Rectal smooth muscle tissue (tissue), 1 donor: ENCODE results near the gene KAT7.

ENCODE experiments used
- H3K27ac ChIP-seq: one replicate; pipeline ENCODE4 v1.7.0; 2013; ENCODE audit warnings: low read depth, low read length, inconsistent platforms
- H3K27me3 ChIP-seq: one replicate; pipeline ENCODE4 v1.7.0; 2013; ENCODE audit warnings: low read length; ENCODE audit not compliant: control insufficient read depth, insufficient read depth
- H3K36me3 ChIP-seq: one replicate; pipeline ENCODE4 v1.7.0; 2013; ENCODE audit warnings: low read length; ENCODE audit not compliant: control insufficient read depth, insufficient read depth
- H3K4me1 ChIP-seq: one replicate; pipeline ENCODE4 v1.7.0; 2013; ENCODE audit warnings: low read length; ENCODE audit not compliant: control insufficient read depth, insufficient read depth
- H3K4me3 ChIP-seq: one replicate; pipeline ENCODE4 v1.7.0; 2013; ENCODE audit warnings: low read length
- H3K9ac ChIP-seq: one replicate; pipeline ENCODE4 v1.7.0; 2013; ENCODE audit warnings: low read length

KAT7 gene

DNA sequence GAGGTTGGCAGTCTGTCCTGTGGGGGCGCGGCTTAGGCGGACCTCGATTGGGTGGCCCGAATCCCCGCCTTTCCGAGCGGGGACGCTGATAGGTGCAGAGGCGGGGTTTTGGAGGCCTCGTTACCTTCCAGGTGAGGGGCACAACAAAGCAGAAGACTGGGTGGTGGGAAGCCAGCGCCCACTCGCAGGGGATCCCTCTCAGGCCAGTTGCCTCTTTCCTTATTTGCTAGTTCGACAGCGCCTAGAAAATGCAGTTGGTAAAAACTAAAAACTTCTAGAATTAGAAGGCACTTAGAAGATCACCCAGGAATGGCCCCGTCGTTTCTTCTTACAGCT lies 730 bp downstream of the KAT7 start:
- Histone ChIP-seq H3K9ac (no peak overlapping the region), H3K27ac (no peak overlapping the region), H3K36me3 (peaks cover 8% of the 10 kb centered on the region), H3K4me3 (peak overlapping the region; percentile 78), H3K27me3 (no peaks in the 10 kb centered on the region), H3K4me1 (peaks cover 11% of the 10 kb centered on the region)

DNA sequence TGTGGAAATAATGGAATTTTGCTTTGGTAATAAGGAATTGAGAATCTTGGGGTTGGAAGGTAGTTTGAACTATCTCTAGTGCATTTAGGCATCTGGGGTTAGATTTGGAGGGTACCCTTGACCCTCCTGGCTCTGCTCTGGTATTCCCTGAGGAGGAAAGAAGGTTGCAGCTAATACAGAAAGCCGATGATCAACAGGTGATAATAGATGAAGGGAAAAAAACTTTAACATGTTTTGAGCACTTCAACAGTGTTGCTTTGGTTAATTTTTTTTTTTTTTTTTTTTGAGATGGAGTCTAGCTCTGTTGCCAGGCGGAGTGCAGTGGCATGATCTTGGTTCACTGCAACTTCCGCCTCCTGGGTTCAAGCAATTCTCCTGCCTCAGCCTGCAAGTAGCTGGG lies 4.8 kb downstream of the KAT7 start:
- Histone ChIP-seq H3K27me3 (no peaks in the 10 kb centered on the region), H3K4me1 (peaks cover 8% of the 10 kb centered on the region), H3K36me3 (peaks cover 20% of the 10 kb centered on the region)

DNA sequence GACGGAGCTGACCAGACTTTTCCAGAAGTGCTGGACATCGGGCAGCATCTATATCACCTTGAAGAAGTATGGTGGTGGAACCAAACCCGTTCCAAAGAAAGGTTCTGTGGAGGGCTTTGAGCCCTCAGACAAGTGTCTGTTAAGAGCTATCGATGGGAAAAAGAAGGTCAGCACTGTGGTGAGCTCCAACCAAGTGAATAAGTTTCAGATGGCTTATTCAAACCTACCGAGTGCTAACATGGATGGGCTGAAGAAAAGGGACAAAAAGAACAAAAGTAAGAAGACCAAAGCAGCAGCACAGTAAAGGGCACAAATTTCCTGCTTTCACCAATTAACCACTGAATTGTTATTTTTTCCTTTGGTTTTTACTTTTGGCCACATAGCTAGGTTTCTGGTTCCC lies 6.9 kb downstream of the KAT7 start:
- peaks cover 34% of the 10 kb centered on the region for H3K36me3 ChIP-seq
- no peaks in the 10 kb centered on the region for H3K27me3 ChIP-seq
- no peak overlapping the region for H3K4me3 ChIP-seq
- H3K9ac ChIP-seq: no peak overlapping the region
- no peak overlapping the region for H3K27ac ChIP-seq
- no peaks in the 10 kb centered on the region for H3K4me1 ChIP-seq

More for the DNA sequence above, 4.8 kb downstream of the KAT7 start:
- H3K4me3 ChIP-seq: no peak overlapping the region
- no peak overlapping the region for H3K9ac ChIP-seq
- no peak overlapping the region for H3K27ac ChIP-seq

DNA sequence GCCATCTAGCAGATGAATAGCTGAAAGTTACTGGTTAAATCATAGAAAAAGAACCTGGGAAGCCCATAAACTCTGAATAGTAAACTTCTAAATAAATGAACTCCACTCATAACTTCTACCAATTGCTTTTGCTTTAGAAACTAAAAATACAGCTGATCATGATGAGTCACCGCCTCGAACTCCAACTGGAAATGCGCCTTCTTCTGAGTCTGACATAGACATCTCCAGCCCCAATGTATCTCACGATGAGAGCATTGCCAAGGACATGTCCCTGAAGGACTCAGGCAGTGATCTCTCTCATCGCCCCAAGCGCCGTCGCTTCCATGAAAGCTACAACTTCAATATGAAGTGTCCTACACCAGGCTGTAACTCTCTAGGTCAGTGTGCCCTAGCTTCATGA lies 9.7 kb downstream of the KAT7 start:
- H3K4me1 ChIP-seq: no peaks in the 10 kb centered on the region
- H3K27ac ChIP-seq: no peak overlapping the region
- no peak overlapping the region for H3K9ac ChIP-seq
- no peak overlapping the region for H3K4me3 ChIP-seq
- peaks cover 30% of the 10 kb centered on the region for H3K36me3 ChIP-seq
- no peaks in the 10 kb centered on the region for H3K27me3 ChIP-seq

DNA sequence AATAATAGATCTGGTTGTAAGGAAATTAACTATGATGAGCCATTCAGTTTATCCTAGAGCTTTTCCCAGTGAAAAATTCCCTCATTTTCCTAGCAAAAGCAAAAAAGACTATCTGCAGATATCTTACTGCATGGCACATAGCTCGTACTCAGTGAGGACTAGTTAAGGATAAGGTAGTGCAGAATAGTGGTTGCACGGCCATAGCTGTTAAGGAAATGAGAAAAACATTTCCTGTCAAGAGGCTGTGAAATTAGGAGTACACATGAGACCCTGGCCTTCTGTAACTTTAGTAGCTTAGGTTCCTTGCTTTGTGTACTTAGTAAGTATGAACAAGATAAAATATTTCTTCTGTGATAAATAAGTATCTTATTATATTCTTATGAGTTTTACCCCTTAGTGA lies 10.3 kb downstream of the KAT7 start:
- Histone ChIP-seq H3K36me3 (peaks cover 30% of the 10 kb centered on the region), H3K27me3 (no peaks in the 10 kb centered on the region), H3K4me1 (no peaks in the 10 kb centered on the region), H3K4me3 (no peak overlapping the region), H3K9ac (no peak overlapping the region), H3K27ac (no peak overlapping the region)

DNA sequence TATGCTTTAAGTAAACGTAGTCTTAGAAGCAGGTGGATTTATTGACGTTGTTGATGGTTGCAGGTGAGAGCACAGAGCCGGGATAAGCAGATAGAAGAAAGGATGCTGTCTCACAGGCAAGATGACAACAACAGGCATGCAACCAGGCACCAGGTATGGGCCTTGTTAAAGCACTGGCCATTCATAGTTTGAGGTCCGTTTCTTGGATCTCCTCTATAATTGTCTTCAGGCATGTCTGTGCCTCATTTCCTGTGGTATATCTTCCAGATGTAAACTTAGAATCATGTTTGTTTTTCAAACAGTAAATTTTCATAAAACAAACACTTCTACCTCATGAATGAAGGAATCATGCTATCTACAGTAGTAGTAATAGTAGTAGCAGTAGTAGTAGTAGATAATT lies 20.6 kb downstream of the KAT7 start:
- peaks cover 21% of the 10 kb centered on the region for H3K36me3 ChIP-seq
- H3K27me3 ChIP-seq: no peaks in the 10 kb centered on the region

DNA sequence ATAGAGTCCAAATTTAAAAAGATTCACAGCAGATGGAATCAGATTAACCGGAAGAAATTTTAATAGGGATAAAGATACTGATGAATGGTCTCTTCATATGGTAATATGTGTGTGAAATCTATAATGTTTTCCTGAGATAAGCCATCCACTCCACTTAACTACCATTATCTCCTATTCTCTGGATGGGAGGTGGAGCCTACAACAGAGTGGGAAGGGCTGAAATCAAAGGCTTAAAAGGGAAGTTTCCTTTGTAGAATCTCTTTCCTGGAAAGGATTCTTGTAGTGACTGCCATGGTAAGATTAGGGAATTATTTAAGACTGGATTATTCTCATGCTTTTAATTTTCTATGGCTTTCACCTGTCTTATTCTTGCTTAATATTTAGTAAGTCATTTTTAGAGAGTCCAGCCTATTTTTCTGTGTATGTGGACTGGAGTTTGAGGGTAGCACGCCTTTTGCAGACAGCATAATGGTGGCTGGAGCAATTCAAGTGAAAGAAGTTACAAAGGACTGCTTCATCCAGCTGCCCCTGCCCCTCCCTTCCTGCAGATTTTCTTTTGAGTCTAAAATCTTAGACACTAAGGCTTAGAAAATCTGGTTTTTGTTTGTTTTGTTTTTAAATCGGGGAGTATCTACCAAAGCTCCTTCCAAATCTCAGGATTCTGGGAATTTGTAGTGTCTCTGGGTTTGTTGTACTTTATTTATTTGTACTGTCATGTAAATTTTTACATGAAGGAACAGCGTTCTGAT lies 26.5 kb downstream of the KAT7 start:
- Histone ChIP-seq H3K27me3 (no peaks in the 10 kb centered on the region), H3K9ac (no peak overlapping the region), H3K27ac (no peak overlapping the region), H3K4me3 (no peak overlapping the region), H3K4me1 (no peaks in the 10 kb centered on the region), H3K36me3 (peaks cover 22% of the 10 kb centered on the region)

More for the DNA sequence above, 20.6 kb downstream of the KAT7 start:
- H3K27ac ChIP-seq: no peak overlapping the region
- H3K4me3 ChIP-seq: no peak overlapping the region
- no peaks in the 10 kb centered on the region for H3K4me1 ChIP-seq
- H3K9ac ChIP-seq: no peak overlapping the region

DNA sequence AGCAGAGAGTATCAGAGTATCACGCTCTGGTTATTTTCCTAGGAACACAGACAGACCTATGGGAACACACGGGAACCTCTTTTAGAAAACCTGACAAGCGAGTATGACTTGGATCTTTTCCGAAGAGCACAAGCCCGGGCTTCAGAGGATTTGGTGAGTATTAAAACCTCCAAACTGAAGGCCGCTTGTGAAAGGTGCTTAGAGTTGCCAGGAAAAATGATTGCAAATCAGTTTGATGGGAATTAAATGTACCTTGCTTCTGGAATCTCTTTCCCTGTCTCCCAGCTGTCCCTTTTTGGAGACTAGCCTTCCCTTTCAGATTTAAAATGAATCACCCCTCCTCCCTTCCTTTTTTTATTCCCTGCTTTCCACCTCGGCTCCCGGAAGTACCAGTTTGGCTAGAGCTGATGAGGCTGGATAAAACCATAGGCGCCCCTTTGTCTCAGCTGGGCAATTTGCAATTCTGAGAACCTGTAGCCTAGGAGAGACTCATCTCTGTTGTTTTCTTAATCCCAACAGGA lies 27.3 kb downstream of the KAT7 start:
- Histone ChIP-seq H3K27ac (no peak overlapping the region), H3K27me3 (no peaks in the 10 kb centered on the region), H3K4me3 (no peak overlapping the region), H3K9ac (no peak overlapping the region), H3K4me1 (no peaks in the 10 kb centered on the region), H3K36me3 (peaks cover 20% of the 10 kb centered on the region)

DNA sequence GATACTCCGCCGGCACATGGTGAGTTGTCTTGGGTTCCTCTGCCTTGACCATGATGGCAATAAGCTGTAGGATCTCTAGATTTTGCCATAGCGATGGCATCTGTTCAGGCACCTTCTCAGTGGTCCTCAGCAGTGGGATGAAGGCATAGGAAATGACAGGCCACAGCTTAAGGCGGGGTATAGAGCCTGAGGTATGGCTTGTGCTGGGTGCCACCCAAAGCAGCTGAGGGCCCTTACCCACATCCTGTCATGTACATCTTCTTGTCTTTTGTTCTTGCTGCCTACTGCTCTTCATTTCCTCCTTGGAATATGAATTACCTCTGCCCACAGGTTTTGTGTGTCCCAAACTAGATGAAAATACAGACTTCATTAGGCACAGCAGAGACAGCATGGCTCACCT lies 29.5 kb downstream of the KAT7 start:
- no peaks in the 10 kb centered on the region for H3K4me1 ChIP-seq
- peaks cover 20% of the 10 kb centered on the region for H3K36me3 ChIP-seq
- H3K27me3 ChIP-seq: no peaks in the 10 kb centered on the region
- H3K9ac ChIP-seq: no peak overlapping the region
- H3K27ac ChIP-seq: no peak overlapping the region
- H3K4me3 ChIP-seq: no peak overlapping the region

DNA sequence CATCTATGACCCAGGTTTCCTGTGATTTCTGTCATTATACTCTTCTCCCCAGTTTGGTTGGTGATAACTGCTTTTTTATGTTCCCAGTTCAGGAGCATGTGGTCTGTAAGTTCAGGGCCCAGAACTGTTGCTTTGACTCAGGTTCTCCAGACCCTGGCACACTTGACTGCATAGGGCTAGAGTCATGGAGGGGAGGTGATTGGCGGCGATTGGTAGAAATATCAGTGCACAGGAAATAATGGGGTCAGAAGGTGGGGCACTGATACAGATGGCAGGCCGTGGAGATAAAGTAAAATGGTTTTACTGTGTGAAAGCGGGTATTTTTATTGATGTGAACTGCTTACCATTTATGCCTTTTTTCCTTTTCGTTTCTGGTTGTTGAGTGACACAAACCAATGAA lies 30.7 kb downstream of the KAT7 start:
- Histone ChIP-seq H3K36me3 (peaks cover 21% of the 10 kb centered on the region), H3K27me3 (no peaks in the 10 kb centered on the region)

DNA sequence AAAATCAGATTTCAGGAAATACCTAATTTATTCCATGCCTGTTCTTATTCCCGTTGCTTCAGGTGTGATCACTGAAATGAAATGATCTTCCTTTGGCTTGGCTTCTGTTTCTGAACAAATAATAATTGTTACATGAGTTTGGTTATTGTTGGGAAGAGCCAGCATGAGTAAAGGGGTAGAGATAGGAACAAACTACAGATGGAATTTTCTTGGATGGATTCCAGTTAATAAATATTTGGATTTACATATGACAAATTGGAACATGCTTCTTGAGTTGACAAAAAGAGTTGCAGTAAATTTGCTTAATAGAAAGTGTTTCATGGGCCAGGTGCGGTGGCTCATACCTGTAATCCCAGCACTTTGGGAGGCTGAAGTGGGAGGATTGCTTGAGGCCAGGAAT lies 31.2 kb downstream of the KAT7 start:
- Histone ChIP-seq H3K27me3 (no peaks in the 10 kb centered on the region), H3K4me3 (no peak overlapping the region), H3K4me1 (no peaks in the 10 kb centered on the region), H3K27ac (no peak overlapping the region), H3K9ac (no peak overlapping the region), H3K36me3 (peaks cover 20% of the 10 kb centered on the region)

More for the DNA sequence above, 30.7 kb downstream of the KAT7 start:
- H3K9ac ChIP-seq: no peak overlapping the region
- no peak overlapping the region for H3K27ac ChIP-seq
- H3K4me1 ChIP-seq: no peaks in the 10 kb centered on the region
- no peak overlapping the region for H3K4me3 ChIP-seq

DNA sequence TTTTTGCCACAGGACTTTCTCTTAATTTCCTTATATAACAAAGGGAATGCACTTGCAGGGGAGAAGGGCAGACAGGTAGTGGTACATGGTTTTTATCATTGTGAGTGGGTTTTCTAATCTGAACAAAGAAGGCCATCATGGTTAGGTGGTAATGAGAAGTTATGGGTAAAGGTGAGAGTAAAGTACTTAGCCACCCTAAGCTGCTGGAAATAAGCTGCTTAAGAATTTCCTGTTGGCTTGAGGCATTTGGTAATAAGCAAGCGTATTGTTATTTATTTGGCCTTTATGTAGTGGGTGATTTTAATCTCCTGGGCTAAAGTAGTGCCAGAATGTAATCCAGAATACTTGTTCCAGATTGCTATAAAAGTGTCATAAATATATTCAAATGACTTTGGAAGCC lies 32.3 kb downstream of the KAT7 start:
- H3K4me1 ChIP-seq: no peaks in the 10 kb centered on the region

DNA sequence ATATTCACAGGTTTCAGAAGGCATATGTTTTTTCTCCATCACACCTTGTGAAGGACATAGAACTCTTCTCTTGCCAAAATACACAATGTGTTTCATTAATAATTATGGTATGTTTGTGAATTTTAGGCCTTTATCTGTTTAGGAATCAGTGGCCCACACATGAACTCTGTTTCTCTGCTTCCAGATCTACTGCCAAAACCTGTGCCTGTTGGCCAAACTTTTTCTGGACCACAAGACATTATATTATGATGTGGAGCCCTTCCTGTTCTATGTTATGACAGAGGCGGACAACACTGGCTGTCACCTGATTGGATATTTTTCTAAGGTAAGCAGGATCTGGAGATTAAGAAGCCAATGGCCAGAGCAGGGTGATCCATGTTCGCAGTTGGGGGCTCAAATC lies 33.0 kb downstream of the KAT7 start:
- peaks cover 20% of the 10 kb centered on the region for H3K36me3 ChIP-seq

More for the DNA sequence above, 32.3 kb downstream of the KAT7 start:
- Histone ChIP-seq H3K9ac (no peak overlapping the region), H3K4me3 (no peak overlapping the region), H3K27me3 (no peaks in the 10 kb centered on the region), H3K36me3 (peaks cover 21% of the 10 kb centered on the region), H3K27ac (no peak overlapping the region)

More for the DNA sequence above, 33.0 kb downstream of the KAT7 start:
- Histone ChIP-seq H3K27ac (no peak overlapping the region), H3K9ac (no peak overlapping the region), H3K27me3 (no peaks in the 10 kb centered on the region), H3K4me3 (no peak overlapping the region), H3K4me1 (no peaks in the 10 kb centered on the region)
